Upper lobe of left lung (tissue), 4 donors: ENCODE results near the gene DCBLD1.

Experiments used
- CTCF ChIP-seq, 6 experiments: fragments of 450-650 bp in 4 of 6; fragments of 200-600 bp in 2 of 6; sonication (generic) in 2 of 6; IDR thresholded peaks; one replicate each; pipeline ENCODE4 v1.5.1; 2016 to 2019; ENCODE audit warnings: antibody characterized with exemption in 6 of 6
- POLR2A ChIP-seq, 4 donors: fragments of 450-650 bp; IDR thresholded peaks; one replicate each; pipeline ENCODE4 v1.5.1; 2016 to 2017; ENCODE audit warnings: antibody characterized with exemption in 4 of 4, mild to moderate bottlenecking in 2 of 4
- POLR2AphosphoS5 ChIP-seq, 2 donors: sonication (generic); formaldehyde crosslinking; IDR thresholded peaks; one replicate each; pipeline ENCODE4 v1.5.1; 2017; ENCODE audit warnings: antibody characterized with exemption in 2 of 2

GRCh38 chr6:117553142-117553541 is 70.7 kb downstream of the DCBLD1 start:
- TF ChIP-seq CTCF (IDR thresholded peaks at IDR 0.05) (no peak), POLR2AphosphoS5 (IDR thresholded peaks at IDR 0.05) (no peak), POLR2A (IDR thresholded peaks at IDR 0.05) (no peak)
